HG03064 (cell line): ENCODE data around the gene TRMT2B.
"Not testable (repeated sequence)": the region's sequence is repeated elsewhere in the genome, so short reads cannot be mapped to it uniquely, and the experiment has no call there.

Experiments used
- ATAC-seq: cut with Tn5 transposase; IDR thresholded peaks from one replicate; pipeline ENCODE4 v1.9.1; 2021; ENCODE audit warnings: low read depth; ENCODE audit not compliant: unreplicated experiment

TRMT2B gene

DNA sequence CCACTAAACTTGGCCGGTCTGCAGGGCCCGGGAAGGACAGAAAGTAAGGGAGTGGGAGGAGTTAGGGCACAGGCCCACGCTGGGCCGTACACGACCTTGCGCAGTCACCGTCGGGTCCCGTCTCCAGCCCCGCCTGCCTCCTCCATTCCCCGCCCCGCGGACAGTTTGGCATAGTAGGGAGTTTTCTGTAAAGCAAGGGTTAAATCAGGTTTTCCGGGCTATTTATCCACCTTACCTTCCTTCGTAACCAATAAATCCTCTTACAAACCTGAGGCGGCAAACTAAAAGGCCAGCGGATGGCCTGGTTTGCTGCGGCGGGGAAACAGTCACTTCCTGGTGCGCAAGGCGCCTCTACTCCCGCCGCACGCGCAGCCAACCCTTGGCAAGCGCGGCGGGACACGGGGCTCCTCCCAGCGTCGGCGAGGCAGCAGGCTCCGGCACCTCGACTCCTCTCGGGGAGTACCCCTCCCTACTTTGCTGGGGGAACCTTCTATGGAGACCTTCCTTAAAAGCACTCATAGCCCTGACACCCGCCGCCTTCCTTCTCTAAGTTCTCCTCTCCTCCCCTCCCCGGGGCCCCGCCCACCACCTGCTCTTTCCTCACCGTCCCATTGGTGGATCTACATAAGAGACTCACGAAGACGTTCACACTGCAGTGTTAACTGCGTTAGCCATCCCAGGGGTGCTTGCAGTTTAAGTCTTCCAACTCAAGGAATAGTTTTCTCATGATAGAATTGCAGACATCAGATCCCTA, at the start of gene TRMT2B:
TRMT2B (minus strand) TSS at position 563 of the 754 bp plus-strand sequence. CDS start 9,822 bp downstream, outside the sequence.
- peak; percentile 93 for ATAC-seq

DNA sequence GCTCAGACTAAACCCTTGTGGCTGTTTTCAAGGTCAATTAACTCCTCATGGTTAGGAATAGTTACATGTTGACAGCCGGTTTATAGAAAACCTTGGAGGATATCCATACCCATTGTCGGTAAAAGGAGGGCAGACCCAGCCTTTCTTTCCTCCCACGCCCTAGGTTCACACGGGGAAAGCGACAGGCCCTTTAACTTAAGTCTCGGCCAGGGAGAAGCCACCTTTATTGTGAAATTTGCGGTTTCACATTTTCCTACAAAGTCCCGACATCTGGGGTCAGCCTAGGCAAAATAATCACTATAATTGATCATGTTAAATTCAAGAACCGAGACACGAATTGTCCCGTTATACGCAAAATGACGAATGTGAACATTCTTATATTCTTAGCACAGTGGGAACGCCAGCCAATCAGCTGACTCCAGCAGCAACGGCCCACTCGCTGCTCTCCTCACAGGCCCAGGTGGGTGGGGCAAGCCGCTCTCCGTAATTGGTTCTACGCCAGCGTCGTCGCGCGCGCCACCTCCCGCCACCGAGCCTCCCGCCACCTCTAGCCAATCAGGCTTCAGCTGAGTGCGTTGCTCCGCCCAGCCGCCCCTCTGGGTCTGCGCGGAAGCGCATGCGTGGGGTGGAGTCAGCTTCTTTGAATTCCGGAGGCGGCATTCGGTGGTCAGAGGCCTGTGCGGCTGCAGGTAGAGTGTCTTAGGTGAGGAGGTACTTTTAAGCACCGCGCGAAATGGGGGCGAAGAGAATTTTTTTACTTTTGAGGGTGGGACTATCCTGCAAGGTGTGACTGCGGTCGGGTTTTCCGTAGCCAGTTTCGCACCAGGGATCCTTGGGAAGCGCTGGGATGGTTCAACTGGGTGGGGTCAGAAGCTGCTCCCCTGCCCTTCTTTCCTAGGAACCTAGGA, 45.9 kb upstream of the TRMT2B start, which contains the start of gene CENPI:
CENPI (plus strand) TSS at position 659 of the 908 bp plus-strand sequence. CDS start 2,867 bp downstream, outside the sequence.
- peak; percentile 98 for ATAC-seq

GRCh38 chrX:101091817-101092216, 39.9 kb upstream of the TRMT2B start:
- ATAC-seq = no peak

GRCh38 chrX:101081231-101081630, 29.3 kb upstream of the TRMT2B start:
- no peak for ATAC-seq

DNA sequence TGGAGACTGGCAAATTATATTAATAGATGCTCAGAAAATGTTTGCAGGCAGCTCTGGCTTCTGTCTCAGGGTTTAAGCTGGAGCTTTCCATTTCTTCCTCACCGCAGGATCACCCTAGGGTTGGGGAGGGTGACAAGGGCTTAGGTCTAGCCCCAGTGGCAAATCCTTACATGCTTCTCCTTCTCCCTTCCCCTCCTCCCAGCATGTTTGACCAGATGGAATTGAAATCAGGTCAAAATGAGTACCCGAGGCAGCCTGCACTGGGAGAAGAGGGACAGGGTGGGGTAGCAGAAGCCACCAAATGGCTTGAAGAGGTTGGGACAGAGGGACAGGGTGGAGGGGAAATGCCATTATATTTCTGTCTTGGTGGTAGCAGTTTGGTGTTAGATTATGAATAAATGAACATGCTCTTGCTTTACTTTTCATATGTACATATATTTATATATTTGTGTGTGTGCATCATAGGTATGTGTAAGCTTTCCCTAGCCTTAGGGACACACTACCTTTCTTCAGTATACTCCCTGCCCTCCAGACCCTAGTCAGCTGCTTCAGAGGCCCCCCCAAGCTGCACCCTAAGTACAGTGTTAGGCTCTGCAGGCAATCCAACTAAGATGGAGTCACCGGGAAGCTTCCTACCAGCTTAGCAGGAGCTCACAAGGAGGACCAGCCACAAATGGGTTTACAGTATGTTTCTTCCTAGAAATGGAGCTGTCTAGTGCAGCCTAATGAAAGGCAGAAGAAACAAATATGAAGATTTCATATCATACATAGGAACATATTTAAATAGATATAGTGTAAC, 28.6 kb upstream of the TRMT2B start:
- no peak for ATAC-seq

GRCh38 chrX:101079736-101080270, 27.9 kb upstream of the TRMT2B start:
- ATAC-seq = no peak

DNA sequence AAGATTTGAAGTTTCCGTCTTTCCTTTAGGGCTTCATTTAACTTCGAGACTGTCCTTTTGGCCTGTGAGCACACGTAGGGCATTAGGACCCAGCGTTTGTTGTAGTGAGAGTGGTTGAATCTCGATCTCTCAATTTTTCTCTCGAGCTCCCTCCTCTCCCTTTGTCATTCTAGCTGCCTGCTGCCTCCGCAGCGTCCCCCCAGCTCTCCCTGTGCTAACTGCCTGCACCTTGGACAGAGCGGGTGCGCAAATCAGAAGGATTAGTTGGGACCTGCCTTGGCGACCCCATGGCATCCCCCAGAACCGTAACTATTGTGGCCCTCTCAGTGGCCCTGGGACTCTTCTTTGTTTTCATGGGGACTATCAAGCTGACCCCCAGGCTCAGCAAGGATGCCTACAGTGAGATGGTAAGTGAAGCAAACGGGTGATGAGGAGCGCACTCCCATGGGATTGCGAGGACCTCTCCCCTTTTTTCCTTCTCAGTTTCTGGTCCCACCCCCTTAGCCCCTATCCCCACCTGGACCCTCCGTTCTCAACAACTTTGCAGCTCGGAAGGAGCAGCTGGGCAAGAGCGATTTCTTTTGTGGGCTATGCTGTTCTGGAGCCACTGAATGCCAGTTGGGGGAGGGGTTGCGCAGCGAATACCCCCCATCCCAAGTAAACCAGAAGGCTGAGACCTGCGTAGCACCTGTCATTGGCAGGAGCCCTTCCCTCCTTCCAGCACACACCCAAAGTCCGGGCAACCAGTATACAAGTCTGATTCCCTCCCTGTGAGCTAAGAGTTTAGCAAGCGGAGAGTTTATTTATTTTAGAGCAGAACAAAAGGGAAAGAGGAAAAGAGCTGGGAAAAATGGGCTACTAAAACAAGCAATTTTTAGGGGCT, 27.0 kb upstream of the TRMT2B start, which contains the start of gene TMEM35A:
TMEM35A (plus strand) TSS at position 164 of the 883 bp plus-strand sequence; CDS start at position 288, 124 bp downstream.
- ATAC-seq = no peak

GRCh38 chrX:101071582-101071981, 19.7 kb upstream of the TRMT2B start:
- no peak for ATAC-seq

GRCh38 chrX:101062176-101062575, 10.3 kb upstream of the TRMT2B start:
- no peak for ATAC-seq

DNA sequence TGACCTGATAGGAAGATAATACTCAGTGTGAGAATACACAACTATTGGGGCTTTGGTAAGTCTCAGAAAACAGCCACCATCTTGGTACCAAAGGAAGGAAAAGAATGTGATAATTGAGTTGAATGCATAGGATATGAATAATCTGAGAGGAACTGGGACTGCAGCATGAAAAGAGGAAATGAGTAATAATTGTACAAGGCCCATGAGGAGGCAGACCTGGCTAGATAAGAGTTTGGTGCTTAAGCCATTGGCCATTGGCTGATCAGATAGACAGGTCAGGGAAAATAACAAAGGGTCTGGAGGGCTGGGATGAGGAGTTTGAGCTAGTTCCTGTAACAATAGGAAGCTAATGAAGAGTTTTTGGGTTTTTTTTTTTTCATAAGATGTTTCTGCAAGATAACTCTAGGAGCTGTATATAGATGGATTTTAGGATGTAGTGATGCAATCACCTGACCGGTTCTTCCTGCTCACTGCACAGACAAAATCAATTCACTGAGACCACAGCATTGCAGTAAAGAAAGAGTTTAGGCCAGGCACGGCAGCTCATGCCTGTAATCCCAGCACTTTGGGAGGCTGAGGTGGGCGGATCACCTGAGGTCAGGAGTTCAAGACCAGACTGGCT, 5.3 kb upstream of the TRMT2B start:
- peak; percentile 70 for ATAC-seq

GRCh38 chrX:101056551-101056950, 4.6 kb upstream of the TRMT2B start:
- not testable (repeated sequence) for ATAC-seq

- ATAC-seq = no peak
Measured at GRCh38 chrX:101051153-101051548, 760 bp downstream of the TRMT2B start.

GRCh38 chrX:101040197-101040596, 11.7 kb downstream of the TRMT2B start:
- no peak for ATAC-seq

DNA sequence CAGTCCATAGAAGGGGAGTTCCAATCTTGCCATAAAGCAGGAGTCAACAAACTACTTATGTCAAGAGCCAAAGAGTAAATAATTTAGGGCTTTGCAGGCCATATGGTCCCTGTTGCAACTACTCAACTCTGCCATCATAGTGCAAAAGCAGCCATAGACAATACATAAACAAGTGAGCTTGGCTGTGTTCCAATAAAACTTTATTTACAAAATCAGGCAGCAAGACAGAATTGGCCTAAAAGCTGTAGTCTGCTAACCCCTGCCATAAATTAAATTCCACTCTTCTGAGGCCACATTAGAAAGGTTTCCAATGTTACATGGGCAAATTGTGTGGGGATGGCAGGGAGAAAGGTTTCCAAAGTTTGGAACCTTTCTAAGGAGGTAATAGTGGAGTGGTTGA, 14.7 kb downstream of the TRMT2B start:
- no peak for ATAC-seq

GRCh38 chrX:101029665-101030064, 22.2 kb downstream of the TRMT2B start:
- ATAC-seq = no peak

- no peak for ATAC-seq
Measured at GRCh38 chrX:101028562-101028961, 23.3 kb downstream of the TRMT2B start.

- ATAC-seq = no peak
Measured at GRCh38 chrX:101025126-101025525, 26.8 kb downstream of the TRMT2B start.

- no peak for ATAC-seq
Measured at GRCh38 chrX:101022020-101022419, 29.9 kb downstream of the TRMT2B start.

GRCh38 chrX:101012031-101012430, 39.9 kb downstream of the TRMT2B start:
- not testable (repeated sequence) for ATAC-seq
